Body of pancreas (tissue), 4 donors: ENCODE measurements around the gene TMEM117.

Source experiments
- CTCF ChIP-seq, 7 experiments: fragments of 450-650 bp in 4 of 7; fragments of 200-600 bp in 3 of 7; sonication (generic) in 3 of 7; IDR thresholded peaks; one replicate each; pipeline ENCODE4 v1.5.1; 2016 to 2019; ENCODE audit warnings: antibody characterized with exemption in 7 of 7
- POLR2A ChIP-seq, 3 donors: fragments of 450-650 bp; IDR thresholded peaks; one replicate each; pipeline ENCODE4 v1.6.1; 2016; ENCODE audit warnings: antibody characterized with exemption in 3 of 3, mild to moderate bottlenecking in 2 of 3

- TF ChIP-seq CTCF (IDR thresholded peaks at IDR 0.05) = no peak
- TF ChIP-seq POLR2A (IDR thresholded peaks at IDR 0.05) = no peak
These were observed 410.1 kb downstream of the TMEM117 start for GRCh38 chr12:44245932-44246331.
